ENCODE results near the gene SH3BGRL2. TPM values are rescaled to one million over a fixed set of nuclear protein-coding genes. Genes with fewer than 3 reads are reported as not detected.

The SH3BGRL2 gene
- total and polyA plus RNA-seq, 2 of the 8 experiments (the other 6 are each of a cell fraction or from before 2014, with no cell fraction given) = 6.0 to 20.3 TPM

- Histone ChIP-seq H3K56ac (replicated peaks; ENCODE audit: insufficient read length, low read depth, low read length) (no peak overlapping the region), H3K23ac (ENCODE audit: insufficient read length) (no peak overlapping the region), H4K8ac (ENCODE audit: extremely low read depth, insufficient read depth, low read length) (no peak overlapping the region; the same call in 1 of the 2 replicates), H2BK20ac (ENCODE audit: low read length) (no peak overlapping the region), H3K4ac (replicated peaks; ENCODE audit: insufficient read length, low read depth, low read length) (no peak overlapping the region), H4K20me1 (replicated peaks in 1 of 2; ENCODE audit: control insufficient read depth in 1 of 2, insufficient read depth in 2 of 2, low read length in 2 of 2) (no peaks in the 10 kb centered on the region), H2BK12ac (ENCODE audit: low read depth, low read length) (no peak overlapping the region), H3K14ac (ENCODE audit: insufficient read length) (no peak overlapping the region), H3K79me1 (ENCODE audit: low read depth, low read length) (no peaks in the 10 kb centered on the region), H3K9me3 (ENCODE audit: insufficient read depth in 2 of 2, low read depth in 1 of 2, low read length in 1 of 2) (0 out of 4 replicates have a peak, but pooled peaks cover 0 to 2% of the 10 kb centered on the region in 2 experiments), H3K27ac (ENCODE audit: low read depth, low read length) (no peak overlapping the region), H4K5ac (ENCODE audit: insufficient read length, low read depth, low read length) (no peak overlapping the region), H3K27me3 (replicated peaks in 1 of 4; ENCODE audit: control insufficient read depth in 3 of 4, extremely low read depth in 1 of 4, insufficient read depth in 3 of 4, low read length in 3 of 4) (no peaks in the 10 kb centered on the region), H3K23me2 (ENCODE audit: low read depth, low read length) (no peaks in the 10 kb centered on the region), H4K91ac (replicated peaks; ENCODE audit: insufficient read length, low read length) (no peak overlapping the region), H2BK120ac (replicated peaks; ENCODE audit: low read depth, low read length) (no peak overlapping the region), H3K36me3 (ENCODE audit: control insufficient read depth in 2 of 4, insufficient read depth in 4 of 4, low read length in 3 of 4) (no peaks in the 10 kb centered on the region), H2BK5ac (ENCODE audit: low read depth, low read length) (no peak overlapping the region), H2AK5ac (ENCODE audit: low read depth, low read length) (no peak overlapping the region), H3K4me1 (replicated peaks in 1 of 4; ENCODE audit: control insufficient read depth in 3 of 4, insufficient read depth in 4 of 4, low read length in 3 of 4) (peaks cover 0 to 4% (median 0%) of the 10 kb centered on the region in 4 experiments; a peak in 1 of 7 replicates), H3K9ac (replicated peaks in 1 of 4; ENCODE audit: extremely low read depth in 1 of 4, low read depth in 3 of 4, low read length in 3 of 4) (no peak overlapping the region), H3K4me2 (ENCODE audit: insufficient read depth in 1 of 2, low read depth in 2 of 2, low read length in 2 of 2) (no peak overlapping the region), H3K4me3 (ENCODE audit: extremely low read depth in 1 of 4, insufficient read depth in 2 of 4, low read depth in 3 of 4, low read length in 4 of 4) (no peak overlapping the region), H2BK15ac (ENCODE audit: low read length) (no peak overlapping the region), H3K18ac (ENCODE audit: extremely low read depth, low read length) (no peak overlapping the region), H3K79me2 (ENCODE audit: control insufficient read depth in 1 of 2, insufficient read depth in 2 of 2, low read length in 2 of 2) (no peaks in the 10 kb centered on the region), H2AFZ (ENCODE audit: low read length) (no peak overlapping the region)
- WGBS, 2 experiments (ENCODE audit: extremely low coverage in 1 of 2, insufficient coverage in 1 of 2, insufficient read length in 1 of 2, insufficient replicate concordance in 2 of 2, low coverage in 1 of 2, low lambda C conversion rate in 2 of 2, missing lambda C conversion rate in 1 of 2) = 91% methylated on average over 3 of the region's 3 CpGs; no CpG with 5 or more reads in 1 of the 2 experiments
- CTCF ChIA-PET (ENCODE audit: partially characterized antibody) = interaction anchor here (0.7 kb wide), 1 partner anchor 25 kb away, joined by 5 read pairs; no protein-coding TSS in a partner anchor
- DNase-seq (ENCODE audit: low read depth in 1 of 2, low spot score in 2 of 2) (no peak), FAIRE-seq (no peak)
- POLR2A ChIA-PET (ENCODE audit: partially characterized antibody) = no interaction called here
- TF ChIP-seq SUZ12 (IDR thresholded peaks at IDR 0.05; ENCODE audit: low read length) (no peak), EGR1 (IDR thresholded peaks at IDR 0.05; ENCODE audit: borderline replicate concordance, low read depth, low read length) (no peak), PHF8 (conservative IDR thresholded peaks at IDR 0.05; ENCODE audit: low read depth, low read length) (no peak), HDAC6 (IDR thresholded peaks at IDR 0.05; ENCODE audit: low read depth, low read length) (no peak), BRCA1 (IDR thresholded peaks at IDR 0.05; ENCODE audit: low read depth, low read length) (no peak), GABPA (IDR thresholded peaks at IDR 0.05; ENCODE audit: borderline replicate concordance, insufficient read depth, low read length) (no peak), BCL11A (IDR thresholded peaks at IDR 0.05; ENCODE audit: low read depth in 2 of 2, low read length in 2 of 2) (no peak), HDAC2 (IDR thresholded peaks at IDR 0.05; ENCODE audit: borderline replicate concordance in 1 of 2, low read depth in 2 of 2, low read length in 2 of 2) (no peak), SRF (IDR thresholded peaks at IDR 0.05; ENCODE audit: low read depth, low read length) (no peak), GTF2F1 (IDR thresholded peaks at IDR 0.05; ENCODE audit: borderline replicate concordance, low read depth, low read length) (no peak), MAX (IDR thresholded peaks at IDR 0.05) (no peak)
Measured at GRCh38 chr6:79686707-79687309, 55.7 kb downstream of the SH3BGRL2 start.

All from H1 (cell line).